BJ (cell line): ENCODE data around the gene ESR1. TPM values are rescaled to one million over a fixed set of nuclear protein-coding genes. Genes with fewer than 3 reads are reported as not detected.

Source experiments
- CTCF ChIA-PET: fragments of 350-600 bp; formaldehyde crosslinking; extraction: SDS; loops from one replicate; lab custom pipeline; 2021; ENCODE audit warnings: antibody characterized with exemption, inconsistent platforms; lab: Yijun Ruan, JAX
- POLR2A ChIA-PET: fragments of 300-600 bp; sonication (Branson Sonifier 250); formaldehyde crosslinking; extraction: SDS; loops from one replicate; lab custom pipeline; 2021; ENCODE audit warnings: antibody characterized with exemption; lab: Charles Lee
- DNase-seq: peaks from one replicate; pipeline ENCODE4 v3.0.0-alpha.2; 2011; ENCODE audit warnings: low read depth
- H3K27me3 ChIP-seq: 2 replicates; pipeline ENCODE4 v1.6.0; 2011; ENCODE audit warnings: low read length; ENCODE audit not compliant: control insufficient read depth, insufficient read depth
- H3K36me3 ChIP-seq: 2 replicates; pipeline ENCODE4 v1.5.1; 2011; ENCODE audit warnings: low read length; ENCODE audit not compliant: control insufficient read depth, insufficient read depth
- H3K4me3 ChIP-seq: 2 replicates; pipeline ENCODE4 v1.5.1; 2011; ENCODE audit warnings: low read depth, mild to moderate bottlenecking, control low read depth, low read length
- CTCF ChIP-seq: IDR thresholded peaks from 2 replicates; pipeline ENCODE4 v1.5.1; 2011; ENCODE audit warnings: low read depth, mild to moderate bottlenecking, control low read depth, inconsistent platforms, low read length, moderate library complexity; ENCODE audit not compliant: insufficient read depth
- polyA plus RNA-seq: library from polyadenylated mRNA; depleted of rRNA; stranded (reverse); fragments of >200 nt; gene quantifications from 2 replicates; pipeline ENCODE4 v1.2.3, GENCODE V29; 2011

The ESR1 gene
- polyA plus RNA-seq, 1 experiment, result not detected

GRCh38 chr6:152008779-152009178 is 201.3 kb downstream of the ESR1 start:
- CTCF ChIA-PET, result no interaction called here
- no peak for DNase-seq
- TF ChIP-seq CTCF, result no peak
- Histone ChIP-seq H3K36me3 (no peaks in the 10 kb centered on the region), H3K4me3 (no peak overlapping the region), H3K27me3 (no peaks in the 10 kb centered on the region)
- POLR2A ChIA-PET, result no interaction called here

GRCh38 chr6:152012227-152012626 is 204.7 kb downstream of the ESR1 start:
- no peak for DNase-seq
- ChIA-PET CTCF (no interaction called here), POLR2A (no interaction called here)
- H3K36me3 ChIP-seq, result no peaks in the 10 kb centered on the region
- H3K27me3 ChIP-seq, result no peaks in the 10 kb centered on the region
- no peak overlapping the region for H3K4me3 ChIP-seq
- no peak for TF ChIP-seq CTCF

- Histone ChIP-seq H3K27me3 (no peaks in the 10 kb centered on the region), H3K4me3 (no peak overlapping the region), H3K36me3 (no peaks in the 10 kb centered on the region)
- ChIA-PET POLR2A (no interaction called here), CTCF (interaction anchor here (0.6 kb wide), 1 partner anchor 316 kb away, joined by 3 read pairs; no protein-coding TSS in a partner anchor)
- no peak for TF ChIP-seq CTCF
- DNase-seq, result no peak
These were observed 211.4 kb downstream of the ESR1 start for GRCh38 chr6:152018876-152019275.

- no peaks in the 10 kb centered on the region for H3K36me3 ChIP-seq
- ChIA-PET CTCF (no interaction called here), POLR2A (no interaction called here)
- no peaks in the 10 kb centered on the region for H3K27me3 ChIP-seq
- H3K4me3 ChIP-seq, result no peak overlapping the region
- no peak for TF ChIP-seq CTCF
- no peak for DNase-seq
These were observed 214.8 kb downstream of the ESR1 start for GRCh38 chr6:152022303-152022702.

GRCh38 chr6:152023613-152024012 is 216.1 kb downstream of the ESR1 start:
- TF ChIP-seq CTCF, result no peak
- POLR2A ChIA-PET, result no interaction called here
- CTCF ChIA-PET, result no interaction called here
- DNase-seq, result no peak
- Histone ChIP-seq H3K36me3 (no peaks in the 10 kb centered on the region), H3K4me3 (no peak overlapping the region), H3K27me3 (no peaks in the 10 kb centered on the region)
